CD4-positive, CD25-positive, alpha-beta regulatory T cell (primary cell): ENCODE measurements around the gene UAP1. TPM values are rescaled to one million over a fixed set of nuclear protein-coding genes. Genes with fewer than 3 reads are reported as not detected.

Experiments used
- ATAC-seq, 2 donors: fragments of 150-1000 bp; cut with Tn5 transposase; one replicate each; pipeline ENCODE4 v1.10.0; 2021; ENCODE audit warnings: low read depth in 2 of 2, moderate number of reproducible peaks in 2 of 2, moderate library complexity in 1 of 2
- DNase-seq, 3 donors: peaks; one replicate each; pipeline versions ENCODE4 v3.0.0 to v3.0.0-alpha.2; 2012 to 2022; ENCODE audit warnings: mixed read lengths in 1 of 3
- H3K27ac ChIP-seq: one replicate; pipeline ENCODE4 v1.7.0; 2013; ENCODE audit warnings: mild to moderate bottlenecking, low read length; ENCODE audit not compliant: insufficient read depth, poor library complexity, severe bottlenecking
- H3K27me3 ChIP-seq: one replicate; pipeline ENCODE4 v1.7.0; 2013; ENCODE audit warnings: low read length; ENCODE audit not compliant: control insufficient read depth, insufficient read depth
- H3K36me3 ChIP-seq: one replicate; pipeline ENCODE4 v1.7.0; 2013; ENCODE audit warnings: mild to moderate bottlenecking, low read length, moderate library complexity; ENCODE audit not compliant: control insufficient read depth, insufficient read depth
- H3K4me1 ChIP-seq: 2 replicates; pipeline ENCODE4 v1.7.0; 2013; ENCODE audit warnings: mild to moderate bottlenecking, low read length; ENCODE audit not compliant: insufficient read depth, control insufficient read depth, poor library complexity, severe bottlenecking
- H3K4me3 ChIP-seq: one replicate; pipeline ENCODE4 v1.7.0; 2013; ENCODE audit warnings: low read depth, mild to moderate bottlenecking, low read length, moderate library complexity
- H3K9me3 ChIP-seq, 2 experiments: 1 replicate in 1 of 2; 2 replicates in 1 of 2; pipeline ENCODE4 v1.7.0; 2013; ENCODE audit warnings: low read length in 2 of 2, mild to moderate bottlenecking in 1 of 2, moderate library complexity in 1 of 2; ENCODE audit not compliant: control insufficient read depth in 2 of 2
- H3K27ac Mint-ChIP-seq, 3 donors: one replicate each; pipeline ENCODE4 v1.8.0; 2020 to 2022; ENCODE audit warnings: mild to moderate bottlenecking in 3 of 3, mixed read lengths in 3 of 3, moderate library complexity in 2 of 3
- H3K27me3 Mint-ChIP-seq: one replicate; pipeline ENCODE4 v1.8.0; 2022; ENCODE audit warnings: mild to moderate bottlenecking, mixed read lengths
- H3K36me3 Mint-ChIP-seq: one replicate; pipeline ENCODE4 v1.8.0; 2020; ENCODE audit warnings: mixed read lengths
- H3K4me1 Mint-ChIP-seq, 4 donors: one replicate each; pipeline ENCODE4 v1.8.0; 2020 to 2022; ENCODE audit warnings: mixed read lengths in 4 of 4, mild to moderate bottlenecking in 1 of 4
- H3K4me3 Mint-ChIP-seq, 4 donors: one replicate each; pipeline ENCODE4 v1.8.0; 2020 to 2022; ENCODE audit warnings: mild to moderate bottlenecking in 4 of 4, mixed read lengths in 4 of 4, moderate library complexity in 3 of 4
- H3K9me3 Mint-ChIP-seq, 7 donors: one replicate each; pipeline ENCODE4 v1.8.0; 2020 to 2022; ENCODE audit warnings: mixed read lengths in 7 of 7, mild to moderate bottlenecking in 3 of 7, moderate library complexity in 2 of 7
- polyA plus RNA-seq, 4 donors: library from polyadenylated mRNA; unstranded; fragments of 300-500 nt; fragmentation: Illumina TruSeq; gene quantifications; one replicate each; pipeline ENCODE4 v1.2.3, GENCODE V29; 2021
- total RNA-seq: library from RNA; stranded (reverse); gene quantifications from one replicate; pipeline ENCODE4 v1.2.3, GENCODE V29; 2022

Gene UAP1
- total and polyA plus RNA-seq, 5 donors from 2014 or later = 17.1 to 25.7 (median 21.5) TPM

DNA sequence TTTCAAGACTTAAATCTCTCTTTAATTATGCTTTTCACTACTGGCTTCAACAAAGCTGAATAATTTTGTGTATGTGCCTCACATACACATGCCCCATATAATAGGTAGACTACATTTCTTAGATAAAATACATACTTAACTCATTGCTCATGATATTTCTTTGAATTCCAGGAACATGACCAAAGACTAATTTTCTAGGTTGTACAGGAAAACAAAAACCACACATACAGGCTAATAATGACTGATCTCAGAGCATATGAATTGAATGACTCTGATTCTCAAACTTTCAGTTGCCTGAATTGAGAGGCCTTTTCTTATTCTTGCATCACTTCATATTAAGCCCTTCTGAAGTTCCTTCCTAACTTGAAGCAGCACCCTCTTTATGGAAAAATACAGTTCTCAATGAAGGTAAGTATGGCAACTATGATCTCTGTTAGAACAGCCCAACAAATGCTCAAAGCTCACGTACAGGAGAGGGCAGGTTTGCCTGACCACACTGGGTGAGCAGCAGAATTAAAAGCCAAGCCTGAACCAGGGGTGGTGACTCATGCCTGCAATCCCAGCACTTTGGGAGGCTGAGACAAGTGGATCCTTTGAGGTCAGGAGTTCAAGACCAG, 22.6 kb upstream of the UAP1 start:
- H3K27me3 ChIP-seq = no peaks in the 10 kb centered on the region
- no peak for ATAC-seq

GRCh38 chr1:162541619-162542141, 19.8 kb upstream of the UAP1 start:
- no peak for ATAC-seq

More for the DNA sequence above, 22.6 kb upstream of the UAP1 start:
- Histone ChIP-seq H3K36me3 (no peaks in the 10 kb centered on the region), H3K27ac (no peak overlapping the region), H3K9me3 (peaks cover 4 to 8% of the 10 kb centered on the region in 2 experiments), H3K4me1 (no peaks in the 10 kb centered on the region), H3K4me3 (no peak overlapping the region)
- Mint-ChIP-seq H3K9me3 (peaks cover 0 to 11% (median 1%) of the 10 kb centered on the region in 7 donors), H3K4me1 (no peaks in the 10 kb centered on the region), H3K36me3 (peaks cover 4% of the 10 kb centered on the region), H3K27me3 (no peaks in the 10 kb centered on the region), H3K27ac (no peak overlapping the region), H3K4me3 (no peak overlapping the region)
- DNase-seq = peak in 1 of 3 donors; percentile 40

DNA sequence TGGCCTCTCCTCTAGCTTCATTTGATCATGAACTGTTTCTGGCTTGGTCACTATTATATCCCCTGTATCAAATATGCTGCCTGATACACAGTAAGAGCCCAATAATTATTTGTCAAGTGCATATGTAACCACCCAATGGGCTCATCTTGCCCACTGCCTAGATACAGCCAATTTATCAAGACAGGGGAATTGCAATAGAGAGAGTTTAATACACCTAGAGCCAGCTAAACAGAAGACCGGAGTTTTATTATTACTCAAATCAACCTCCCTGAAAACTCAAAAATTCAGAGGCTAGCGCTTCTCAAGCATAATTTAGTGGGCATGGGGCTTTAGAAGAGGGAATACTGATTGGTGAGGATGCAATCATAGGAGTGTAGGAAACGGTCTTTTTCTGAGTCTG, 18.3 kb upstream of the UAP1 start:
- Histone ChIP-seq H3K9me3 (peaks cover 4 to 8% of the 10 kb centered on the region in 2 experiments), H3K36me3 (no peaks in the 10 kb centered on the region), H3K27ac (no peak overlapping the region), H3K4me1 (no peaks in the 10 kb centered on the region), H3K4me3 (no peak overlapping the region), H3K27me3 (no peaks in the 10 kb centered on the region)
- Mint-ChIP-seq H3K4me1 (no peaks in the 10 kb centered on the region), H3K9me3 (peaks cover 0 to 11% (median 1%) of the 10 kb centered on the region in 7 donors), H3K36me3 (peaks cover 4% of the 10 kb centered on the region), H3K27me3 (peaks cover 6% of the 10 kb centered on the region), H3K4me3 (no peak overlapping the region), H3K27ac (no peak overlapping the region)
- DNase-seq (no peak), ATAC-seq (no peak)

More at GRCh38 chr1:162541619-162542141, 19.8 kb upstream of the UAP1 start:
- H3K4me1 Mint-ChIP-seq = no peaks in the 10 kb centered on the region
- no peaks in the 10 kb centered on the region for H3K36me3 ChIP-seq
- DNase-seq = no peak
- no peak overlapping the region for H3K27ac ChIP-seq
- peaks cover 4% of the 10 kb centered on the region for H3K36me3 Mint-ChIP-seq
- H3K27me3 Mint-ChIP-seq = peaks cover 5% of the 10 kb centered on the region
- H3K4me1 ChIP-seq = no peaks in the 10 kb centered on the region
- no peaks in the 10 kb centered on the region for H3K27me3 ChIP-seq
- H3K27ac Mint-ChIP-seq = peak overlapping the region in 1 of 3 donors; percentile 78
- no peak overlapping the region for H3K4me3 Mint-ChIP-seq
- no peak overlapping the region for H3K4me3 ChIP-seq
- peaks cover 0 to 11% (median 1%) of the 10 kb centered on the region in 7 donors for H3K9me3 Mint-ChIP-seq
- H3K9me3 ChIP-seq = peaks cover 4 to 8% of the 10 kb centered on the region in 2 experiments

DNA sequence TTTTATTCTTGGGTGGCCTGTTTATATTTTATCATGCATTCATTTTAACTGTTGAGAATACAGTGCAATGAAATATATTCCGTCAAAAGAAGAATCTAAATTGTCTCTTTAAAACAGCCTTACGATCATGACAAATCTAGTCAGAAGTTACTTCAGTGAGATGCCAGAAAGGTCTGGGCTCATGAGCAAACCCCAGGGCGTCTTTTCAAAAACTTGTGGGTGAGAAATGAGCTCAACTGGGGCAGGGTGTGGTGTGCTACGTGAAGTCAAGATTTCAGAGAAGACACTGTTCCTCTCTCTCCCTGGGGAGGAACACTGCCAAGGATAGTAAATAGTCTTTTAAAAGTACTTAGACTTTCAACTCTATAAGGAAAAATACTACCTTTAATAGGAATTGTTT, 13.4 kb upstream of the UAP1 start:
- H3K27ac Mint-ChIP-seq = peak overlapping the region in 1 of 3 donors; percentile 23
- no peaks in the 10 kb centered on the region for H3K36me3 Mint-ChIP-seq
- Histone ChIP-seq H3K36me3 (no peaks in the 10 kb centered on the region), H3K27ac (no peak overlapping the region), H3K27me3 (no peaks in the 10 kb centered on the region), H3K4me3 (no peak overlapping the region), H3K9me3 (peaks cover under 1 to 4% of the 10 kb centered on the region in 2 experiments), H3K4me1 (no peaks in the 10 kb centered on the region)
- no peak overlapping the region for H3K4me3 Mint-ChIP-seq
- no peak for ATAC-seq
- no peaks in the 10 kb centered on the region for H3K4me1 Mint-ChIP-seq
- H3K27me3 Mint-ChIP-seq = peaks cover 6% of the 10 kb centered on the region
- peaks cover 0 to 4% (median 1%) of the 10 kb centered on the region in 7 donors for H3K9me3 Mint-ChIP-seq
- no peak for DNase-seq

GRCh38 chr1:162549001-162549400, 12.5 kb upstream of the UAP1 start:
- Mint-ChIP-seq H3K27me3 (peaks cover 6% of the 10 kb centered on the region), H3K4me3 (no peak overlapping the region), H3K27ac (no peak overlapping the region), H3K36me3 (no peaks in the 10 kb centered on the region), H3K4me1 (no peaks in the 10 kb centered on the region), H3K9me3 (peaks cover 0 to 3% (median 0%) of the 10 kb centered on the region in 7 donors)
- Histone ChIP-seq H3K9me3 (no peaks in the 10 kb centered on the region), H3K4me3 (no peak overlapping the region), H3K4me1 (no peaks in the 10 kb centered on the region), H3K27me3 (no peaks in the 10 kb centered on the region), H3K27ac (no peak overlapping the region), H3K36me3 (no peaks in the 10 kb centered on the region)
- ATAC-seq = no peak
- DNase-seq = no peak

DNA sequence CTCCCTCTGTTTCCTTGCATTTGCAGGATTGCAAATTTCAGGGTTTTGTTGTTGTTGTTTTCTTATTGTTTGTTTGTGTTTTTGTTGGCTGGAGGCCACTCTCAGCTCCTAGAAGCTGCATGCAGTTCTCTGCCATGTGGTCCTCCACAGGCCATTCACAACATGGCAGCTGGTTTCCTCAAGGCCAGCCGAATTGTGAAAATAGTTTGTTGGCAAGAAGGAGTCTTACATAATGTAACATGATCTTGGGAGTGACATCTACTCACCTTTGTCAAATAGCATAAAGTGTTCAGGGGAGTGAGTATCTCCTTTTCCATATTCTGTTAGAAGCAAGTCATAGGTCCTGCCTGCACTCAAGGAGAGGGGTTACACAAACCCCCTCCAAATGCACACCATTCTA, 10.6 kb upstream of the UAP1 start:
- ATAC-seq (no peak), DNase-seq (no peak)
- Mint-ChIP-seq H3K27ac (no peak overlapping the region), H3K4me1 (no peaks in the 10 kb centered on the region), H3K4me3 (no peak overlapping the region), H3K36me3 (no peaks in the 10 kb centered on the region), H3K27me3 (peaks cover 6% of the 10 kb centered on the region), H3K9me3 (peaks cover 0 to 1% (median 0%) of the 10 kb centered on the region in 7 donors)
- H3K27ac ChIP-seq = no peak overlapping the region
- no peaks in the 10 kb centered on the region for H3K9me3 ChIP-seq
- H3K36me3 ChIP-seq = no peaks in the 10 kb centered on the region
- no peak overlapping the region for H3K4me3 ChIP-seq
- no peaks in the 10 kb centered on the region for H3K27me3 ChIP-seq
- no peaks in the 10 kb centered on the region for H3K4me1 ChIP-seq

- no peak overlapping the region for H3K27ac ChIP-seq
- no peaks in the 10 kb centered on the region for H3K9me3 ChIP-seq
- Mint-ChIP-seq H3K27ac (no peak overlapping the region), H3K4me3 (no peak overlapping the region), H3K27me3 (no peaks in the 10 kb centered on the region), H3K4me1 (no peaks in the 10 kb centered on the region), H3K36me3 (no peaks in the 10 kb centered on the region), H3K9me3 (peaks cover 0 to 1% (median 0%) of the 10 kb centered on the region in 7 donors)
- no peak overlapping the region for H3K4me3 ChIP-seq
- no peaks in the 10 kb centered on the region for H3K36me3 ChIP-seq
- no peaks in the 10 kb centered on the region for H3K27me3 ChIP-seq
- H3K4me1 ChIP-seq = no peaks in the 10 kb centered on the region
- DNase-seq = no peak
- no peak for ATAC-seq
Observed at GRCh38 chr1:162551969-162552683, 9.4 kb upstream of the UAP1 start.
